Suppressor macrophage treated with lipopolysaccharide for 4 hours (primary cell): ENCODE results near the gene ENTPD1.
A peak's percentile ranks its signal among the peaks of the same experiment; 100 is the strongest.
"Not testable (repeated sequence)": the region's sequence is repeated elsewhere in the genome, so short reads cannot be mapped to it uniquely, and the experiment has no call there.

Experiments
- DNase-seq: peaks from one replicate; pipeline ENCODE4 v3.0.0-alpha.2; 2020

Gene ENTPD1

DNA sequence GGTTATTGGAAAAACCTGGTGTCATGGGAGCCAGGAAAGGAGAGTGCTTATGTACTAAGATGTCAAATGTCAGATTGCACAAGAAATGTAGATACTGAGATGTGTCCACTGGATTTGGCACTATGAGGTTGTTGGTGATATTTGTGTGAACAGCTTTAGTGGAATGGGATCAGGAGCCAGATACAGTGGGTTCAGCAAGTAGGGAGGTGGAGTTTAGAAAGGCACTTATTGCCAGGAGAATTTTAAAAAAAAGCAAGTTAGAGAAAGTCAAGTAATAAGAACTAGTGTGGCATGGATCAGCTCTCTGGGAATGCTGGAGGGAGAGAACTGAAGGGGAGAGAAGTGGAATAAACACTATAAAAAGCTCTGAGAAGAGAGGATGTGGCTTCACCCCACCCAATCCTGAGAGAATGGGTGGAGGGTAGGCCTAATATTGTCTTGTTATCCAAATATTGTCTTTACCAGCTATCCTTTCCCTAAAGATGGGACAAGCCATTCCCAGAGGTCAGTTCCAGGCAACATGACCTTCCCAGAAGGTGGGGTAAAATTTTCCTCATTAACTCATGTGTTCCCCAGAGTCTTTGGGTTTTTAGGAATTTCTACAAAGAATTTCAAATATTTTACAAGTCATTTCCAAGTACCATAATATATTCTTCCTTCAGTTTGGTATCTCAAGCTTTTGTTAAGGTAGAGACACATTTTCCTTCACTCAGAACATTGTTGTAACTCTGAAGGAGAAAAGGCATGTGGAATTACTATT, 42.3 kb downstream of the ENTPD1 start:
- peak; percentile 23 for DNase-seq

DNA sequence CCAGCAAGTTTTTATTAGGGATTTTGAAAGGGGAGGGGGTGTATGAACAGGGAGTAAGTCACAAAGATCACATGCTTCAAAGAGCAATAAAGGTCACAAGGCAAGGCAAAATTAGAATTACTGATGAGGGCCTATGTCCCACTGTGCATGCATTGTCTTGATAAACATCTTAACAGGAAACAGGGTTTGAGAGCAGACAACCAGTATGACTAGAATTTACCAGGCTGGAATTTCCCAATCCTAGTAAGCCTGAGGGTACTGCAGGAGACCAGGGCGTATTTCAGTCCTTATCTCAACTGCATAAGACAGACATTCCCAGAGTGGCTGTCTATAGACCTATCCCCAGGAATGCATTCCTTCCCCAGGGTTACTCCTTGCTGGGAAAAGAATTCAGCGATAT, 44.3 kb downstream of the ENTPD1 start:
- not testable (repeated sequence) for DNase-seq

DNA sequence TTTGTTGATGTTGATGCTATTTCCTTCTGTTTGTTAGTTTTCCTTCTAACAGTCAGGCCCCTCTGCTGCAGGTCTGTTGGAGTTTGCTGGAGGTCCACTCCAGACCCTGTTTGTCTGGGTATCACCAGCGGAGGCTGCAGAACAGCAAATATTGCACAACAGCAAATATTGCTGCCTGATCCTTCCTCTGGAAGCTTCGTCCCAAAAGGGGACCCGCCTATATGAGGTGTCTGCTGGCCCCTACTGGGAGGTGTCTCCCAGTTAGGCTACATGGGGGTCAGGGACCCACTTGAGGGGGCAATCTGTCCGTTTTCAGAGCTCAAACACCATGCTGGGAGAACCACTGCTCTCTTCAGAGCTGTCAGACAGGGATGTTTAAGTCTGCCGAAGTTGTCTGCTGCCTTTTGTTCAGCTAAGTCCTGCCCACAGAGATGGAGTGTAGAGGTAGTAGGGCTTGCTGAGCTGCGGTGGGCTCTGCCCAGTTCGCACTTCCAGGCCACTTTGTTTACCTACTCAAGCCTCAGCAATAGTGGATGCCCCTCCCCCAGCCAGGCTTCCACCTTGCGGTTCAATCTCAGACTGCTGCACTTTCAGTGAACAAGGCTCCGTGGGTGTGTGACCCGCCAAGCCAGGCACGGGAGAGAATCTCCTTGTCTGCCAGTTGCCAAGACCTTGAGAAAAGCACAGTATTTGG, 50.9 kb downstream of the ENTPD1 start:
- not testable (repeated sequence) for DNase-seq

DNA sequence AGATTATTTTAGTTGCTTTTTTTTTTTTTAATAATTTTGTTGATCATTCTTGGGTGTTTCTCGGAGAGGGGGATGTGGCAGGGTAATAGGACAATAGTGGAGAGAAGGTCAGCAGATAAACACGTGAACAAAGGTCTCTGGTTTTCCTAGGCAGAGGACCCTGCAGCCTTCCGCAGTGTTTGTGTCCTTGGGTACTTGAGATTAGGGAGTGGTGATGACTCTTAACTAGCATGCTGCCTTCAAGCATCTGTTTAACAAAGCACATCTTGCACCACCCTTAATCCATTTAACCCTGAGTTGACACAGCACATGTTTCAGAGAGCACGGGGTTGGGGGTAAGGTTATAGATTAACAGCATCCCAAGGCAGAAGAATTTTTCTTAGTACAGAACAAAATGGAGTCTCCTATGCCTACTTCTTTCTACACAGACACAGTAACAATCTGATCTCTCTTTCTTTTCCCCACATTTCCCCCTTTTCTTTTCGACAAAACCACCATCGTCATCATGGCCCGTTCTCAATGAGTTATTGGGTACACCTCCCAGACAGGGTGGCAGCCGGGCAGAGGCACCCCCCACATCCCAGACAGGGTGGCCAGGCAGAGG, 52.8 kb downstream of the ENTPD1 start:
- not testable (repeated sequence) for DNase-seq

DNA sequence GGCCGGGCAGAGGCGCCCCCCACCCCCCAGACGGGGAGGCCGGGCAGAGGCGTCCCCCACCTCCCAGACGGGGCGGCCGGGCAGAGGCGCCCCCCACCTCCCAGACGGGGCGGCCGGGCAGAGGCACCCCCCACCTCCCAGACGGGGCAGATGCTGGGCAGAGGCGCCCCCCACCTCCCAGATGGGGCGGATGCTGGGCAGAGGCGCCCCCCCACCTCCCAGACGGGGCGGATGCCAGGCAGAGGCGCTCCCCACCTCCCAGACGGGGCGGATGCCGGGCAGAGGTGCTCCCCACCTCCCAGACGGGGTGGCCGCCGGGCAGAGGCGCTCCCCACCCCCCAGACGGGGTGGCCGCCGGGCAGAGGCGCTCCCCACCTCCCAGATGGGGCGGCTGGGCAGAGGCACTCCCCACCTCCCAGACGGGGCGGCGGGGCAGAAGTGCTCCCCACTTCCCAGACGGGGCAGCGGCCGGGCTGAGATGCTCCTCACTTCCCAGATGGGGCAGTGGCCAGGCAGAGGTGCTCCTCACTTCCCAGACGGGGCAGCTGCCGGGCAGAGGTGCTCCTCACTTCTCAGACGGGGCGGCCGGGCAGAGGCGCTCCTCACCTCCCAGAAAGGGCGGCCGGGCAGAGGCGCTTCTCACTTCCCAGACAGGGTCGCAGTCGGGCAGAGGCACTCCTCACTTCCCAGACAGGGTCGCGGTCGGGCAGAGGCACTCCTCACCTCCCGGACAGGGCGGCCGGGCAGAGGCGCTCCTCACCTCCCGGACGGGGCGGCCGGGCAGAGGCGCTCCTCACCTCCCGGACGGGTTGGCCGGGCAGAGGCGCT, 53.6 kb downstream of the ENTPD1 start:
- no peak for DNase-seq

DNA sequence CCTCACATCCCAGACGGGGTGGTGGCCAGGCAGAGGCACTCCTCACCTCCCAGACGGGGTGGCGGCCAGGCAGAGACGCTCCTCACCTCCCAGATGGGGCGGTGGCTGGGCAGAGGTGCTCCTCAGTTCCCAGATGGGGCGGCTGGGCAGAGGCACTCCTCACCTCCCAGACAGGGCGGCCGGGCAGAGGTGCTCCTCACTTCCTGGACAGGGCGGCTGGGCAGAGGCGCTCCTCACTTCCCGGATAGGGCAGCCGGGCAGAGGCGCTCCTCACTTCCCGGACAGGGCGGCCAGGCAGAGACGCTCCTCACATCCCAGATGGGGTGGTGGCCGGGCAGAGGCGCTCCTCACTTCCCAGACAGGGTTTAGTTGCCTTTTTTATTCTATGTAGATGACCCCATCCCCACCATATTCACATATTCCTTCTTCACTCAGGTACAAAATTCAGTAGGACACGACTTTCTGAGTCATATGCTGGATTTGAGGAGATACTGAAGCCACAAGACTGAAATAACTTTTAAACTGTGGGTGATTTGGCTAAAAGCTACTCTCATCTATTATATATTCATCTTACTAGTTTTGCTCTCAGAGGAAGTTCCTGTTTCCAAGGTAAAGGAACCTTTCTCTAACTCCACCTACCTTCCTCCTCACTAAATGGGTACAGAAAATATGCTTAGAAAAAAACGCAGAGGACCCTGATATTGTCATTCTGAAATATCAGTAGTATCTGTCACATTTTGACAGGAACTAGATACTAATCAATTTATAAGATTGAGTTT, 54.4 kb downstream of the ENTPD1 start:
- DNase-seq, result no peak

DNA sequence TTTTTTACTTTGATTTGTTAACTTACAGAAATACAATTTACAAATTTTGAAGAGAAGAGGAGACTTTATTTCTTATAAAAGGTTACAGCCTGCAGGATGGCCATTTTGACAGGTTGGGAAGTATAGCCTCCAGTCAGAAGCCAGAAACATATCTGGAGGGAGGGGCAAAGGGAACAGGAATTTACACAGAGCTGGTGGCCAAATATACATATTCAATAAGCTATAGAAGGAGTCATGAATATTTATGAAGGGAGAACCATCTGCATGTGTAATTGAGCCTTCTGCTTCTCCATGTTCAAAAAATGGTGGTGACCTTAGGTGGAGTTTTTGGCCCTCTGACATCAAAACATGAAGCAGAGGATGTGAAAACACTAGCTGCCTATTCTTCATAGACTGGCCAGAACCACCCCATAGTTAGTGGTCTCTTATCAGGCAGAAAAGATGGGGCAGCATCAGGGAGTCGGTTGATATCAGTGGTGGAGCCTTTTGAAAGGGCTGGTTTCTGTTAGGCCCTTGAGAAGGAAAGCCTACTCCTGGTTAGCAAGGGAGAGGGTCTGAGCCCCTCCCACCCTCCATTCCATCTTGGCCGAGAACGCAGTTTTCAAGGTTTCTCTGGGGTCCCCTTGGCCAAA, 57.2 kb downstream of the ENTPD1 start:
- DNase-seq, result no peak

DNA sequence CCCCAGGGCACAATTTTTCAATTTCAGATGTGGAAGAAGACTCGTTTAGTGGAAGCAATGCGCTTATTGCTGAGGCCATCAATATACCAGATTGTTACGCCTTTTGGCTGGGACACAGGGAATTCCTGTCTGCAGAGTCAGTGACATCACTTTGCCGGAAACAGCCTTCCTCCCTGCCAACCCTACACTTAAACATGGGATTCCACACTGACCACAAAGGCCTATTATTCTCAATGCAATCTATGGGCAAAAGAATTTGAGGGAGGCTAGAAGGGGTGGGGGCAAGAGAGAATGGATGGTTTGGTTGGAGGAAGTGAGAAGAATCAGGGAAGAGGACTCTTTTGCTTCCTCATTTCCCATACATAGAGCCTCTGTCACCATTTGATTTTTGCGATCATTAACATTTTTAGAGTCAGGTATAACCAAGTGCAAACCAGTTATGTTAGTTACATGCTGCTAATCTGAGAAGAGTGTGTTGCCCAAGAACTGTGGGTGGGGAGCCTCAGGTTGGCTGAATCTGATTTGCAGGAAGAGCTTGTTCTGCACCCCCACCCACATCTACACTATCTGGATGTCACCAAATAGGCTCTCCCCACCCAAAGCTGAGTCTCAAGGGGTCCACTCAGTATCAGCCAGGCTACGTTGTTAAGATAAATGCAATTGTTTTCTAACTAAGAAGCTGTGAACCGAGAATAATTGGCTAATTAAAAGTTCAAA, 58.2 kb downstream of the ENTPD1 start:
- DNase-seq, result no peak

DNA sequence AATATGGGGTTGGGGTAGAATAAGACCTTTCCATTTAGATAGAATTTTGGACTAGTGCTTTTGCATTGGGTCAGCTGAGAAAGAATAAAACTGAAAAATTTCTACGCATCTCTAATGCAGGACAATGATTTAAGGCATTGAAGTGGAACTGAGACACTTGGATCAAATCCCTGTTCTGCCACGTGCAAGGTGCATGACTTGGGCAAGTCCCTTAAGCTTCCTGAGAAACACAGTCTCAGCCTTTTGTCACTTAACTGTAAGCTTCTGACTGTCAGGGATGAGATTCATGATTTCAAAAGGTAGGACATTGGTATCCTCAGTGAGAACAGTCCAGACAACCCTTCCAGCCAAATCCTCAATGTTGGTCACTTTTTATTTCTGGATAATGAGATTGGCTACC, 59.2 kb downstream of the ENTPD1 start:
- DNase-seq, result no peak

DNA sequence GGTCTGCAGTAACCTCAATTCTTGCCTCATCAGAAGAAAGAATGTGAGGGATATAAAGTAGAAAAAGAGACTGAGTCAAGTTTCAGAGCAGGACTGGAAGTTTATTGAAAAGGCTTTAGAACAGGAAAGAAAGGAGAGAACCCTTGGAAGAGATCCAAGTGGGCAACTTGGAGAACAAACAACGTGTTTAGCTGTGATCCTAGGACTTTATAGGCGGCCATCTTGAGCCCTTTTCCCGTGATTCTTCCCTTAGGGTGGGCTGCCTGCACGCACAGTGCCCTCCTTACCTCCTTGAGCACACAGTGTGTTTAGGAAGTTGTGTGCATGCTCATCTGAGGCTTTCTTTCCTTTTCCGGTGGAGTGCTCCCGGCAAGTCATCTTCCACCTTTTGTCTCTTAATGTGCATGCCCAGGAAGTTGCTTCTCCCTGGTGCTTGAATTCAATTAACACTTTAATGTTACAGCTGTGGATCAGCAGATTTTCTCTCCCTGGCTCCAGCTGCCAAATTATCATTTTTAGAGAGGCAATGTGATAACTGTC, 59.8 kb downstream of the ENTPD1 start:
- no peak for DNase-seq

DNA sequence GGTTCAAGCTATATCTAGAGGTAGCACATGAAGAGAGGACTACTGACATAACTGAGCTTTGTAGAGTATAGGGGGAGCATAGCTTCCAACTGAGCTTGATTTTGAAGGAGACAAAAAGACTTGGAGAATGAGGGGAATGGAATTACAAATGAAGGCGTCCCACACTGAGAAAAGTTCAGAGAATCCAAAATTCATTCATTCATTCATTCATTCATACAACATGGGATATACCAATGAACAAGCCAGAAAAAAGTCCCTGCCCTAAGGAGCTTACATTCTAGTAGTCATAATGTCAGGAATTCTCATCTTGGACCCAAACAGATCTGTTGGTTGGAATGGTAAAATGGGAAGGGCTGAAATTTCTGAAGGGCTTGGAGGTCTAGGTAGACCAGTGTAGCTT, 62.0 kb downstream of the ENTPD1 start:
- DNase-seq, result no peak

DNA sequence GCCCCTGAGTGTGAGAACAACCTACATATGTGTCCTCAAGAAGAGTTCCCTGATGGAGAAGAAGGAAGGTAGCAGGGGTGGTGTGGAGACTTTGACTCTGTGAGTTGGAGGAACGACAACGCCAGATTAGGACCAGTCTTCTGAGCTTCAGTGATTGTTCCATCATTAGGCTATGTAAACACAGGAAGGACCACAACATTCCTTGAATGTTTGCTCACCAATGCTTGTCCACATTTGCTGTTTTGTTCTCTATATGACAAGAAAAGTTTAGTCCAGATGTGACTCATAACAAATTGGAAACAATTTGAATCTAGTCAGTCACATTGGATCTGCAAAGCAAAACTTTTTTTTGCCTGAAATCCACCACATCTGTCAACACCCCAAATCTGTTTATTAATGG, 62.7 kb downstream of the ENTPD1 start:
- DNase-seq, result no peak

DNA sequence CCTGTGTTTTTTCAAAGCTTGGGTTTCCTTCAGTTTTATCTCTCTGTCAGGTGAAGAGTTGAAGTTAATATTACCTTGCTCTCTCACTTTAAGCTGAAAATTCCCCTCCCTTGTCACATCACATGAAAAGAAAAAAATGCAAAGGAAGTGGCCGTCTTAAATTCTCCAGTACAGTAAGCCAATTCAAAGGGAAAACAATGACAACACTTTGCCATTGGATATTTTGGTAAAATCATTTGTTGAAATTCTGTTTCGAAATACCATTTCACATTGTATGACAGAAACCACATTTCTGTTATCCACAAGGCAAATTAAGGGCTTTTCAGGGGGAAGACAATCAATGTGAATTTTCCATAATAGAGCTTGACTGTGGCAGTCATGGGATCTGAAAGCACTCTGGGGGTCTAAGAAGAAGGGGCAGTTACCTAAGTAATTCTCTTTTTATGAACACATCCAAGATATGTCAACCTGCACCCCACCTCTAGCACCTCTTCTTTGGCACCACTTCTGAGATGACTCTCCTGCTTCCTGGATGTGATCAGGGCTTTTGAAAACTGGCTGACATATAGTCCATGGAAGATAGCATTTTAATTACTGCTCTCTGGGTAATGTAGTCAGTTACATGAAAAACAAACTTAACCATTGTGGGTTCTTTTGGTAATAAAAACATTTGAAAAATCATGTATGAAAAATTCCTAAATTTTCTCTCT, 63.8 kb downstream of the ENTPD1 start:
- peak; percentile 51 for DNase-seq

DNA sequence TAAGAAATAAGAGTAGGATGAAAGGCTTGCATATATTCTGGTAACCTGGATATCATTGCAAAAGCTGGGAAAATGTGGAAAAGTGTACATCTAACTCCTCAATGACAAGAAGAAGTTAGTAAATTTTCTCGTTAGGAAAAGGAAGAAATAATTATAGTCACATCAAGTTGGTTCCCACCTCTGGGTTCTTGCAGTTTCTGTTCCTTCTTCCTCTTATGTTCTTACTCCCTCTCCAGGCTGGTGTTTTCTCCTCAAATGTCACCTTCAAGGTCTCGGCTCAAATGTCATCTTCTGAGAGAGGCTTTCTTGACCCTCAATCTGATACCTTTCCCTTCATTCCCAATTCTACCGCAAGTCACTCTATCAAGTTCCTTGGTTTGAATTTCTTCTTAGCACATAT, 64.4 kb downstream of the ENTPD1 start:
- peak; percentile 70 for DNase-seq

DNA sequence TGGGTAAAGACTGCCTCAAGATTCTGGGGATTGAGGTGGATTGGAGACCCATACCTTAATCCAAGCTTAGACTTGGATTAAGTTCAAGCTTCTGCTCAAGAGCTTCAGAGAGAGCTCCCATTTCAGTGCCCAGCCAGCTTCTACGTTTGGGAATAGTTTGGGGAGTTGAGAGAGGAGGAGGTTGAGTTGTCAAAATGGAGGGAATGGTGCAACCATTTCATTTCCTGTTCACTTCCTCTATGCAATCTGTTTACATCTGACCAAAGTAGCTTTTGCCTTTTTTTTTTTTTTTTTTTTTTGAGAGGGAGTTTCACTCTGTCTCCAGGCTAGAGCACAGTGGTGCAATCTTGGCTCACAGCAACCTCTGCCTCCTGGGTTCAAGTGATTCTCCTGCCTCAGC, 65.8 kb downstream of the ENTPD1 start:
- DNase-seq, result peak; percentile 56

DNA sequence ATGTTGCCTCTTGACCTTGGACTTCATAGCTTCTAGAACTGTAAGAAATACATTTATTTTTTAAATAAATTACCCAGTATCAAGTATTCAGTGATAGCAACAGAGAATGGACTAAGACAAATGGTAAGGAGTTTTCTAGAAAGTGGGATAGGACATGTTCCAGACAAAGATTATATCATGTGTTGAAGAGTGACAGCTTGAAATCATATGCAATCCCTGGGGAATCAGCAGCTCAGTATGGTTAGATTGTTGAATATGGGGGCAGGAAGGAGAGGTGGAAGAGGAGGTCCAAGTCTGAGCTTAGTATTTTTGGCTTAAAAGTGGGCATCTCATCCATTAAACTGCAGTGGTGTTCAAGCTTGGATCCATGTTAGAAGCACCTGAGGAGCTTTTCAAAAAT, 74.1 kb downstream of the ENTPD1 start:
- no peak for DNase-seq

DNA sequence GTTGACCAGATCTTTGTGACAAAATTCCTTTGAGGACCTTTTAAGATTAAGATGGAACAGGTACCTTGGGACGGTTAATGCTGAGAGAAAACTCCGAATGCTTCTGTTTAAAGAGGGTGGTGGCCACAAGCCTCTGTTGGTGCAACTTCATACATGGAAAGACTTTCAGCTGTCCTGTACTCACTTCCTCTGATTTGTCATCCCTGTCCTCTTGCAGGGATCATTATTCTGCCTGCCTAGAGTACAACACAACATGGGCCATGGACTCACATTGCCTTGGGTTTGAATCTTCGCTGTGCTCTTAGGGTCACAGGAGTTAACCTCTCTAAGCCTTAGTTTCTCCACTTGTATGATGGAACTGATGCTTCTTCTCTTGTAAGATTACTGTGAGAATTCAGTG, 75.1 kb downstream of the ENTPD1 start:
- no peak for DNase-seq

DNA sequence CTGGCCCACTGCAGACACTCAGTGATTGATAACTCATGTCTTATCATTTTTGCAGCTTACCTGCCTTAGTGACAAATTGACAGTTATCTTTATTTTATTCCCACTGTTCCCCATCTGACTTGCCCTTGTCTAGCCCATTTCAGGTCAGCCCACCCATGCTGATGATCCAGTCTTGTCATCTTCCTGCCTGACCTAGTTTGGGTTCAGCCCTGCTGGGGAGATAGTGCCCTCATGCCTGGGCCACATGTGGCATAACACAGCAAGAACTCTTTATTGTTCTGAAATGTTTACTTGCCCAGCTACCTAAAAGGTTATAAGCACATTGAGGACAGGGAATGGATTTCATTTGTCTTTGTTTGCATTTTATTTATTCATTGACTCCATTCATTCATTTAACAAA, 75.6 kb downstream of the ENTPD1 start:
- DNase-seq, result no peak

DNA sequence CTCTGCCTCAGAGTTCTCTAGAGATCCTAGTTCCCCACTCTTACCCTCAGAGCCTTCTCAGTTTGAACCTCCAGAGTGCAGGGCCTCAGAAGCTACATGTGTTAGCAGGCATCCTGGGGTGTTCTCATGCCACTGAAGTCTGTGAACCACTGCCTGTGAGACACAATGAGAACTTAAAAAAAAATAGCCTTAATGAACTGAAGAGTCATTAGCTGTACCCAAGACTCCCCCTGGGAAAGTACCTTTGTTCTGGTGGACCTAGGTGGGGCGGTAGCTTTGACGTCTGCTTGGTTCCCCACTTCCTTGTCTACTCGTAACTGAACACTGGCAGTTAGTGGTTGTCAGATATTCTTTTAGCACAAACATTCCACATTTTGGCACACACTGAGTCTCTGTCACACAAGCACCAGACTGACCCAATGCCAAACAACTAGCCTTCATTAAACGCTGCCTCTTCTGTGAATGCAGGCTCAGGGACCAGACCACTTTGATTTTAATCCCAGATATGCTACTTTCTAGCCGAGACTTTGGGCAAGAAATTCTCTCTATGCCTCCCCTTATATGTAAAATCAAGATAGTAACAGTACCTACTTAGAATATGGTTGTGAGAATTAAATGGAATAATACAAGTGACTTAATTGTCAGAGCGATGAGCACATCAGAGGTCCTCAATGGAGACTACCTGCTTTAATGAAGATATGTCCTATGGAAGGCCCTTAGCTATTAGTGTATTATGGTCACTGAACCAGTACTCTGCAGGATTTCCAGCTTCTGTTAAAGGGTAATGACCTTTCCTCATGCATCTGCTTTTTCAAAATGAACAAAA, 76.5 kb downstream of the ENTPD1 start:
- peak; percentile 36 for DNase-seq
